GM21381 (cell line): ENCODE measurements around the gene DTD2.

ENCODE experiments used
- ATAC-seq: cut with Tn5 transposase; IDR thresholded peaks from one replicate; pipeline ENCODE4 v1.9.1; 2021; ENCODE audit warnings: mild to moderate bottlenecking, moderate library complexity; ENCODE audit not compliant: unreplicated experiment

Gene DTD2

GRCh38 chr14:31408421-31408820 is 48.9 kb downstream of the DTD2 start:
- no peak for ATAC-seq

- no peak for ATAC-seq
Observed at GRCh38 chr14:31405599-31406232, 51.6 kb downstream of the DTD2 start.

DNA sequence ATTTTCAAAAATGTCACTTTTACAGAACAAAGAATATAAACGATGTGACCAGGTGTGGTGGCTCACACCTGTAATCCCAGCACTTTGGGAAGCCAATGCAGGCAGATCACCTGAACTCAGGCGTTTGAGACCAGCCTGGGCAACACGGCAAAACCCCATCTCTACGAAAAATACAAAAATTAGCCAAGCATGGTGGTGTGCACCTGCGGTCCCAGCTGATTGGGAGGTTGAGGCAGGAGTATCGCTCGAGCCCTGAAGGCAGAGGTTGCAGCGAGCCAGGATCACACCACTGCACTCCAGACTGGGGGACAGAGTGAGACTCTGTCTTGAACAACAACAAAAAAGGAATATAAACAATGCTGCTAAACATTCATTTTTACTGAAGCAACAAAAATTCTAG is 52.2 kb downstream of the DTD2 start:
- no peak for ATAC-seq

- no peak for ATAC-seq
Observed at GRCh38 chr14:31403707-31404106, 53.6 kb downstream of the DTD2 start.

DNA sequence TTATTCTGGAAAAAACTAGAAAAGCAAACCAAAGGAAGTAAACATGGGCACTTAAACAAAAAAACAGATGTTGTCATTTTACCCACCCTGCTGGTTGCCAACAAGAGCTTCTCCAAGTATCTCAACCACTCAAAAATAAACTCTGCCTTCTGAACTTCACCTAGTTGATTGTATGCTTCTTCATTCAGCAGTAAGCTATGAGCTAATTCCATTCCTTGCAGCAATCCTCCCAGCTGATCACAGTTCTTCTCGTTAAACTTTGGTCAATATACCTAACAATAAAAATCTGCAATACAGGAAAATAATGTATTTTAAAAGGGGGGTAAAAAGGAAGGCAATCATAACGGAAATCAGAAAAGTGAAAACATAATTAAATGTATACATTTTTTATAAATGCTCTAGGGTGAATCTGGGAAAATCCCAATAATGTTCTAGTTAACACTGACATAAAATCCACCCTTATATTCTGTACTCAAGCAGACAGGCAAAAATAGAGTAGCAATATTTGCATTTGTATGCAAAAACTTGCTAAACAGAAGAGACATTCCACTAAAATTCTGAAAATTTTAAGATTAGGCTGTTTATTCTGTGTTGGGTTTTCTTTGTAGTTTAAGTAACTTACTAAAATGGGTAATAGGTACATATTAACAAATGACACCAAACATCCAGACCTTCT is 54.4 kb downstream of the DTD2 start:
- no peak for ATAC-seq

- no peak for ATAC-seq
Observed at GRCh38 chr14:31401369-31401932, 55.9 kb downstream of the DTD2 start.

DNA sequence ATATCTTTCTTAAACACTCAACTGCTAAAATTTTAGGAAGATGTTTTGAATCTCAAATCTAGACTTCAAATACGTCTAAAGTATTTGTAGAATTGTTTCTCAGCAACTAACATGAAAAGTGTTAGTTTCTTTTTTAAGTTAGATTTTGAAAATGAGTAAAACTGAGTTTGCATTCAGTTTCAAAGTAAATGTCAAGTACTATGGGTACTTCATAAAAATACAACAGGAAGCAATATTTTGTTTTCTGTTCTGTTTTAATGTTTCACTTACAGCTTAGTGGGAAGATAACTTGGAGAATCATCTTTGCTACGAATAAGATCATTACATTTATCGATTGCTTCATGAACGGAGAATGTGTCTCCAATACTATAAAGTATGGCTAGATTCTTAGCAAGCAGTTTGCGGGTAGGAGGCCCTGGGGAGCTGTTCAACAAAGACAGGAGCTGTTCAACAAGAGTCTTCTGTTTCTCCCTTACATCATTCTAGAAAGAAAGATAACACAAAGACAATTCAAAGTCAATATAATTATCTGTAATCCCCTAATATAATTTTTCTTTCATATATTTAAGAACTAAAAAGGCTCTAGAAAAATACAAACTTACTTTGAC is 57.2 kb downstream of the DTD2 start:
- ATAC-seq: no peak
